HepG2 (cell line): ENCODE measurements around the gene ZNF316. TPM values are rescaled to one million over a fixed set of nuclear protein-coding genes. Genes with fewer than 3 reads are reported as not detected.

Experiments
- BRF2 ChIP-seq: sonication (generic); formaldehyde crosslinking; IDR thresholded peaks from 2 replicates; pipeline ENCODE4 v1.8.1; 2022; ENCODE audit warnings: mild to moderate bottlenecking, missing genetic modification reagents
- EEA1 ChIP-seq: sonication (generic); formaldehyde crosslinking; IDR thresholded peaks from 2 replicates; pipeline ENCODE4 v1.5.1; 2020; ENCODE audit warnings: mild to moderate bottlenecking, missing genetic modification reagents, borderline replicate concordance
- GABPA ChIP-seq, 2 experiments: IDR thresholded peaks; 2 replicates each; pipeline ENCODE4 v1.6.1; 2011 to 2016; ENCODE audit warnings: low read depth in 2 of 2, low read length in 1 of 2, missing biosample characterization in 1 of 2, missing genetic modification characterization in 1 of 2
- GATA4 ChIP-seq: sonication (generic); IDR thresholded peaks from 2 replicates; pipeline ENCODE4 v1.6.1; 2016; ENCODE audit warnings: antibody characterized with exemption, low read depth, borderline replicate concordance
- HIVEP1 ChIP-seq: sonication (generic); formaldehyde crosslinking; IDR thresholded peaks from 2 replicates; pipeline ENCODE4 v1.4.0; 2020; ENCODE audit warnings: mild to moderate bottlenecking, missing genetic modification reagents
- IKZF4 ChIP-seq: sonication (generic); formaldehyde crosslinking; IDR thresholded peaks from 2 replicates; pipeline ENCODE4 v1.5.1; 2020; ENCODE audit warnings: borderline replicate concordance, mild to moderate bottlenecking, low read depth, missing genetic modification reagents; ENCODE audit errors: not compliant biosample characterization
- JUNB ChIP-seq: sonication (generic); formaldehyde crosslinking; IDR thresholded peaks from 2 replicates; pipeline ENCODE4 v1.8.0; 2022; ENCODE audit warnings: missing genetic modification reagents, mild to moderate bottlenecking, borderline replicate concordance
- NKX3-1 ChIP-seq: sonication (generic); formaldehyde crosslinking; IDR thresholded peaks from 2 replicates; pipeline ENCODE4 v1.5.0; 2020; ENCODE audit warnings: missing genetic modification reagents
- PLSCR1 ChIP-seq: sonication (generic); formaldehyde crosslinking; IDR thresholded peaks from 2 replicates; pipeline ENCODE4 v1.5.0; 2020; ENCODE audit warnings: missing genetic modification reagents, mild to moderate bottlenecking, borderline replicate concordance
- SALL1 ChIP-seq: sonication (generic); formaldehyde crosslinking; IDR thresholded peaks from 2 replicates; pipeline ENCODE4 v1.8.0; 2022; ENCODE audit warnings: mild to moderate bottlenecking, missing genetic modification reagents
- SIX1 ChIP-seq: sonication (generic); formaldehyde crosslinking; IDR thresholded peaks from 2 replicates; pipeline ENCODE4 v1.4.0; 2020; ENCODE audit warnings: missing genetic modification reagents, borderline replicate concordance
- TRIM22 ChIP-seq: fragments of 450-650 bp; IDR thresholded peaks from 2 replicates; pipeline ENCODE4 v1.6.1; 2017
- ZBTB34 ChIP-seq: sonication (generic); formaldehyde crosslinking; IDR thresholded peaks from 2 replicates; pipeline ENCODE4 v1.8.0; 2022; ENCODE audit warnings: mild to moderate bottlenecking, missing genetic modification reagents
- ZNF142 ChIP-seq: sonication (generic); formaldehyde crosslinking; IDR thresholded peaks from 2 replicates; pipeline ENCODE4 v1.4.0; 2020; ENCODE audit warnings: missing genetic modification reagents
- ZNF331 ChIP-seq: sonication (generic); formaldehyde crosslinking; IDR thresholded peaks from 2 replicates; pipeline ENCODE4 v1.4.0; 2020; ENCODE audit warnings: missing genetic modification reagents
- ZNF691 ChIP-seq: sonication (generic); formaldehyde crosslinking; IDR thresholded peaks from 2 replicates; pipeline ENCODE4 v1.4.0; 2020; ENCODE audit warnings: missing genetic modification reagents, low read depth, mild to moderate bottlenecking, borderline replicate concordance
- polyA plus RNA-seq, 8 experiments: library from polyadenylated mRNA; depleted of rRNA in 3 of 8; stranded (reverse) in 7 of 8; unstranded in 1 of 8; fragments of >200 nt; fragmentation: Illumina TruSeq in 4 of 8; extraction: Trizol in 4 of 8; gene quantifications; 2 replicates each; pipeline versions ENCODE4 v1.2.1 to v1.2.3, GENCODE V29; 2011 to 2016; ENCODE audit warnings: low read depth in 4 of 8, missing spikeins in 1 of 8, mixed read lengths in 1 of 8; ENCODE audit not compliant: insufficient read depth in 1 of 8
- total RNA-seq, 5 experiments: library from RNA; depleted of rRNA; stranded (reverse); fragments of >200 nt; fragmentation: Illumina TruSeq; extraction: Trizol; gene quantifications; 2 replicates each; pipeline ENCODE4 v1.2.3, GENCODE V29; 2016; ENCODE audit warnings: low read depth in 1 of 5

Gene ZNF316
- total and polyA plus RNA-seq, 2 of the 13 experiments (the other 11 are each of a cell fraction or from before 2014, with no cell fraction given) = 4.3 to 9.9 TPM

- TF ChIP-seq GABPA (IDR thresholded peaks at IDR 0.05; ENCODE audit: low read depth, low read length) = peak; percentile 97
- peak; percentile 81 for TF ChIP-seq GABPA (CRISPR knock-in tag; IDR thresholded peaks at IDR 0.05; ENCODE audit: low read depth)
- TF ChIP-seq TRIM22 = no peak
- no peak for TF ChIP-seq NKX3-1 (CRISPR knock-in tag)
- TF ChIP-seq IKZF4 (CRISPR knock-in tag) = no peak
- TF ChIP-seq GATA4 = no peak
- TF ChIP-seq ZBTB34 = no peak
- TF ChIP-seq SALL1 (CRISPR knock-in tag) = peak; percentile 24; the same call in 1 of the 2 replicates
- TF ChIP-seq HIVEP1 (CRISPR knock-in tag) = no peak
- TF ChIP-seq JUNB = no peak
- TF ChIP-seq EEA1 (CRISPR knock-in tag) = 0 out of 2 replicates have a peak, but pooled peaks have one; percentile 20
- TF ChIP-seq ZNF331 (CRISPR knock-in tag) = no peak
- no peak for TF ChIP-seq SIX1
- TF ChIP-seq ZNF691 (CRISPR knock-in tag) = no peak
- TF ChIP-seq BRF2 (CRISPR knock-in tag) = no peak
- TF ChIP-seq PLSCR1 (CRISPR knock-in tag) = no peak
- TF ChIP-seq ZNF142 (CRISPR knock-in tag) = 0 out of 2 replicates have a peak, but pooled peaks have one; percentile 39
These were observed at the start of gene ZNF316 (continued) for GRCh38 chr7:6636741-6637543.
